NCI-H1105 (cell line): ENCODE measurements around the gene CSTPP1.
"Not testable (repeated sequence)": the region's sequence is repeated elsewhere in the genome, so short reads cannot be mapped to it uniquely, and the experiment has no call there.

Experiments
- DNase-seq: peaks from one replicate; lab custom pipeline; 2025; lab: John Stamatoyannopoulos, UW

Gene CSTPP1

DNA sequence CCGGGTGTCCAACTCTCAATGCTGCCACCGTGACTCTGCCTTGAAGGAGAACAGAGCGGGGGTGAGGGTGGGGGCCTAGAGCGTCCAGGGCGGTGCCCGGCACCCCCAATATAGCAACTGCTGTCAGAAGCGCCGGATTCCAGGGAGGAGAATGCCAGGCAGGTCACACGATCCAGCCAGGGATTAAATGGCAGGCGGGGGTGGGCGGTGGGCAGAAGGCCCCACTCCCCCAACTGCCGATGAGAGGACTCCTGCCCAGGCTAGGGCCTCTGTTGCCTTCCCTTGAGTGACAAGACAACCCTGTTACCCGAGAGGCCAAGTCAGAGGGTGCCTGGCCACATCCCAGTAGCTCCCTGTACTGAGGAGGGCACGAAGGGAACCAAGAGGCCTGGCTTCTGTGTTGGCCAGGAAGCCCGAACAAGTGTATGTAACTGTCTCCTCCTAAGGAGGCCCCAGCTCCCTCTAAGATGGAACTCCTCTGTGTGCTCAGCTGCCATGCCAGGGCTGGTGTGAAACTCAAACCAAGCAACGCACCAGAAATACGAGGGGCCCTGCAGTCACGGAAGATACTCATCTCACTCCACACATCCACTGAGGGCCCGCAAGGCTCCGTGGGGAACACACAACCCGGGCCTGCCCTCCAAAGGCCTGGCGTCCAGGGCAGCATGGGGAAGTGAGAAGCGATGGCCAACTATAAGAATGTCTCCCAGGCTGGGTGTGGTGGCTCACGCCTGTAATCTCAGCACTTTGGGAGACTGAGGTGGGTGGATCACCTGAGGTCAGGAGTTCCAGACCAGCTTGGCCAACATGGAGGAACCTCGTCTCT, 246.7 kb downstream of the CSTPP1 start:
- DNase-seq: no peak

DNA sequence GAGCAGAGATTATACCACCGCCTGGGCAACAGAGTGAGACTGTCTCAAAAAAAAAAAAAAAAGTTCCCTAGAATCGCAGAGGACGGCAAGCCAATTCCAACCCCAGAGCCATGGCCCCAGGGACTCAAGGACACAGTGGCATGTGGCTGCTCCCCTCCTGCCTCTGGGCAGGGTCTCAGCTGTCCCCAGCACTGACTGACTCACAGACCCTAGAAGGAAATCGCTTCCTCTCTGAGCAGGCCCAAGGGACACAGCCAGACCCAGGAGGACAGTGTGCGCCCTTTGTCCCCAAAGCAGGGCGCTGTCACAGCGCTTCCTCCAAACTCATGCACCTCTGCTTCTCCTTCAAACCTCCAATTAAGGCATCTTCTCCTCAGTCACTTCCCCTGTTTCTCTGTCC, 247.4 kb downstream of the CSTPP1 start:
- DNase-seq: no peak

DNA sequence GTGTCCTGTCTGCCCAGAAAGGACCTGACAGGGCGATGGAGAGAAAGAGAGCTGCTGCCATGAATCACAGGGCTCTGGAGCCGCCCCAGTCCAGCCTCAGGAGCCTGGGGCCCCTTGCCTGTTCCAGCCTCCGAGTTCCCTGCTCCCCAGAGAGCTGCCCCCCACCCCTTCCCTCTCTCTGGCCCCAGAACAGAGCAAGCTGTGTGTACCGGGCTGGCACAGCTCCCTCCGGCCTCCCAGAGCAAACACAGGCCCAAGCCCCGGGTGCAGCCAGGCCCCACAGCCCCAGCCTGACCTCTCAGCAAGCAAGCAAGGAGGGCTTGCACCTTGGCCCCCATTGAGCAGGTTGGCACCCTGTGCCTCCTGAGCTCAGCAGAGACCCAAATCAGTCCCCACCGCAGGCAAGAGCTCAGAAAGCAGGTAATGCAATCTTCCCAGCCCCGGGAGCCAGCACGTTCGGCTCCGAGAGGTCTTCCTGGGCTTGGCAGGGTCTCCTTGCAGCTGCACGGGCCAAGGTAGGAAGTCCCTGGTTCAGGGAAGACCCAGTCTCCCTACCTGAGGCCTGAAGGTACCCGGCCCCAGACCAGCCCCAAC, 248.2 kb downstream of the CSTPP1 start:
- no peak for DNase-seq

DNA sequence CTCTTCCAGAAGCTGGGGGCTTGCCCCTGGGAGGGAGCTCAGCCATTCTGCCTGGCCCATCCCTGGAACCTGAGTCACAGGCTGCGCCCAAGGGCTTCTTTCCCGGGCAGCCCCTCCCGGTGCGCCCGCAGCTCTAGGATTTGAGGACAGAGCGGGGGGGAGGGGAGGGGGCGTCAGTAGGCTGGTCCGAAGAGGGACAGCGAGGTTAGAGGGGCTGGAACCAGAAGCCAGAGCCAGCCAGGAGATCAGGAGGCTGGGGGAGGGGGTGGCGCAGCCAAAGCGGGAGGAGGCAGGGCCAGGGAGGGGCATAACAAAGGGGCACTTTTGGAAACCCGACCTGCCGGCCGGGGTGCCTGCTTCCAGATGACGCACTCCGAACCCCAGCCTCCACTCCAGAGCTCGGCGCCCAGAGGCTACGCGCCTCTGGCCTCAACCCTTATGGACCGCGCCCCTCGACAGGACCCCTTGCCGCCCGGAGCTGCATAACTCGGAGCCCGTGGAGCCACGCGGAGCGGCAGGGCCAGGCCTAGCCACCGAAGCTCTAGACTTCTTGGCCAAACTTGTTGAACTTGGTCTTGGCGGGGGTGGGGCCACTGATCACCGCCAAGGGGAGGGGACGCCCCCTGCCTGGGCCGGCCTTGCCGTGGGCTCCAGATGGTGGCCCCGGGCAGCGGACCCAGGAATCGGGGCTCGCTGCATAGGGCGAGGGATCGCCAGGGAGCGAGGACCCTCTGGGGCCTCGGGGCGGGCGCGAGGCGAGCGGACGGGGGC, 248.9 kb downstream of the CSTPP1 start:
- peak; percentile 31 for DNase-seq

DNA sequence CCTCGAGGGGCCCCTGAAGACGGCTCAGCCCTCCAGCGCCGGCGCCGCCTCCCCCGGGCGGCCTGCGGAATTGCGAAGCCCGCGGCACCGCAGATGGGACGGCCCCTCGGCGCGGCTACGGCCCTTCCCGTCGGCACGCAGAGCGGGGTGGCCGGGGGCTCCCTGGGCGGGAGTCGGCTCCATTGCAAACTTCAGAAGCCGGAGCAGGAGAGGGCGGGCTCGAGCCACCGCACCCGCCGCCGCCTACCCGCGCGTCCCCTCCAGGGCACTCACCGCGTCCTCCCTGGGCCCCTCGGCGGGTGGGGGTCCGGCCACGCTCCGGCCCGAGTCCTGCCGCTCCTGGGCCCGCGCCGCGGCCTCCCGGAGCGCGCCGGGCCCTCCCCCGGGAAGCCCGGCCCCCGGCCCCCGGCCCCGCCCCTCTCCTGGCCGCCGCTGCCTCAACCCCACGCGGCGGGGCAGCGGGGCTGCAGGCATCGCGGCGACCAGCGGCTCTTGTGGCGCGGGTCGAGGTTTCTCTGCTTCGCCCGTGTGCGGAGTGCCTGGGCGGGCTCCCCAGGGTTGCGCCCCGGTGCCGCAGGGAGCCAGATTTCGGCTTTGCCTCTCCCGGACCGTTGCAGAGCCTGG, 249.6 kb downstream of the CSTPP1 start, which contains the start of gene PACSIN3:
Gene PACSIN3 (minus strand): TSS at position 359 of the 624 bp plus-strand sequence. CDS start 3,707 bp downstream, outside the sequence.
- DNase-seq: peak; percentile 16

DNA sequence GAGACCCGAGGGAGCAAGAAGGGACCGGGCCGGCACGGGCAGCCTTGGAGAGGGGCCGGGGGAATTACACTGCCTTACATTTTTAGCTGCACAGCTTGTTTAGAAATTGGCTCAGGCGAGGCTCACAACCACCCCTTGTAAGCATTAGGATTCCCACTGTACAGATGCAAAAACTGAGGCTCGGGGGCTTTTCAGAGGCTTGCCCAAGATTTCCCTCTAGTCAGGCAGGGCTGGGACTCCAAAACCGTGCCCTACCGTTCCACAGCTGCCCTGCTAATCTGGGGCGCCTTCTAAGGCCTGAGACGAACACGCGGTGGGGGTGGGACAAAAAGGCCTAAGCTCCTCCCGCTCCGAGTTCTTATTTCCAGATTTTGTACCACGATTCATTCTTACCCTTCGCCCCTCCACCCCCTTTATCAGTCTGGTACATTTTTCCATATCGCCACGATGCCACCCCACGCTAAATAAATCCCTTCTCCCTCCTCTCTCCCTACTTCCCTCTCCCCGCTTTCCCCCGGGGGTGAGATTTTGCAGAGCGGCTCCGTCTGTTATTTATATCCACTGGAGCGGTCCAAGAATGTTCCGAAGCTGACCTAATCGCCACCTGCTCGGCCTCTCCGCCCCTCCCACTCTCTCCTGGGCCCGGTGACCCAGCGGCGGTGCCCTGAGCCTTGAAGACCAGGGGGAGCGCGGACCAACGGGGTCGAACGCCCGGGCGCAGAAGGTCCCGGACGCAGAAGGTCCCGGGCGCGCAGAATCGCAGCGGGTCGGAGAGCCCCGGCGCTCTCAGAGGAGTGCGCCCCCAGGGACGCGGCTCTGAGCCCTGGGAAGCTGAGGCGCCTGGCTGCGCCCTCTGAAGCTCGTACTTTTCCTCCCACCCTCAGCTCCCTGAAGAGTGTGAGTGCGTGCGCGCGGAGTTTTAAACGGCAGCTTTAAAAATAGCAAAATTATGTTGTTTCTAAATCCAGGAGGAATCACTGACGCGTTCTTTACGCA, 250.4 kb downstream of the CSTPP1 start:
- DNase-seq: no peak

DNA sequence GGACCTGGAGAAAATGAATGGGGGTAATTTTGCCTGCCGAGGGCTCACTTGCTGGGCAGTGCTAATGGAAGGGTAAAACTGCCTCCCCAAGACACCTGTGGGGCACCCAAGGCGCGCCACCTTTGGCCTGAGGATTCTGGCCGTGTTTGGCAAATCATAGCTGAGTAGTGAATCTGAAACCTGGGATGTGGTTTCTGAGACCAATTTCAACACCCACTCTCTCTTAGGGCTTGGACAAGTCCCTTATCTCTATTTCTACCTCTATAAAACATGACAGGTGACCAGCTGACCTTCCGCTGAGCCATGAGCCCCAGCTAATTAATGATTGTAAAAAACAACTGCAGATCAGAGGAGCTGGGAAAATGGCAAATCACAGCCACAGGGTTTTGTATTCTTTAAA, 251.2 kb downstream of the CSTPP1 start:
- no peak for DNase-seq

DNA sequence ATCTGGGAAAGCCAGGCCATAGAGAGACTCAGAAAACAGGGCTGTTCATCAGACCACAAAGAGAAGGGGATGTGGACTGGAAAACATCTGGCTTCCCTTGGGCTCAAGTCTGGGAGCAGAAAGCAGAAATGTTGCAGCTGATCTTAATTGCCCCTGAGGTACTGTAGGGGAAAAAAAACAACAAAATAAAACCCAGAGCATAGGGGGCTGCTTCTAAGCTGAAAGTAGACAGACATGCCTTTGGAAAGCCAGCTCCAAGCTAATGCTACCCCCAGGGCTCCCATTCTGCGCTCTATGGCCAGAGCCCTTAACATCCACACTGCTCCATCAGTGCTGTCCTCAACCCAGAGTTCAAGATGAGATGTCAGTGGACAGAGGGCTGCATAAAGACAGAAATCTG, 251.7 kb downstream of the CSTPP1 start:
- no peak for DNase-seq

DNA sequence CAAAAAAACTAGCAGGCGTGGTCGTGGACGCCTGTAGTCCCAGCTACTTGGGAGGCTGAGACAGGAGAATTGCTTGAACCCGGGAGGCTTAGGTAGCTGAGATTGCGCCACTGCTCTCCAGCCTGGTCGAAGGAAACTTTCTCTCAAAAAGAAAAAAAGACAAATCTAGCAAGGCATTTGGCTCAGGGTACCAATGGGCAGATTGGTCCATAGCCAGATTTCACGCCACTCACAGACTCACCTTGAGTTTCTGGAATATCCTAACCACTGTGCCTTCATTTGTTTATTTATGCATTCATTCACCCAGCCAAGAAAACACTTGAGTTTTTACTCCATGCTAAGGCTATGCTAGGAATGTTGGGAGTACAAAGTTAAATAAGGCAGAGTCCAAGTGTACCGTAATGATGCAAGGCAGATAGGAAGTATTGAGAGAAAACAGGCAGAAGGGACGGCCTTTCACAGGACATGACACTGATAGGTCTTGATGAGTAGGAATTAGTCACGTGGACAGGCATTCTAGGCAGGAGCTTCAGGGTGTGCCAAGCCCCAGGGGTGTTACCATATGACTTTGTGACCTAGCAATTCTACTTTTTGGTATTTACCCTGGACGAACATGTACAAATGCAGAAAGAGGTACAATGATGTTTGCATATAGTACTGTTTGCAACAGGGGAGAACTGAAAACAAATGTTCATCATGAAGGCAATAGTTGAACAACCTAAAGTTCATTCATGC, 252.7 kb downstream of the CSTPP1 start:
- no peak for DNase-seq

DNA sequence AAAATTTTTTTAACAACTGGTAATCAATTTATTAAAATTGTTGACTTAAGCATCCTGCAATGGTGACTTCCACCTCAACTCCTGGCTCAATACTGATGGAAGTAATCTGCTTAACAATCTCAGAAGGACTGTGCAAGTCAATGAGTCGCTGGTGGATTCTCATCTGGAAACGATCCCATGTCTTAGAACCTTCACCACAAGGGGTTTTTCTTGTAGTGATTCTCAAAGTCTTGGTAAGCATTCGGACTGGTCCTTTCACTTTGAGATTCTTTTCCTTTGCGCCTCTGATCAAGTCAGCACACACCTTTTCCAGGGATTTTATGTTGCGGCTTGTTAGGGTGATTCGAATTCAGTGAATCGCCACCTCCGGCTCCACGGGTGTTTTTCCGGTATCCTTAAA, 254.6 kb downstream of the CSTPP1 start:
- DNase-seq: not testable (repeated sequence)

DNA sequence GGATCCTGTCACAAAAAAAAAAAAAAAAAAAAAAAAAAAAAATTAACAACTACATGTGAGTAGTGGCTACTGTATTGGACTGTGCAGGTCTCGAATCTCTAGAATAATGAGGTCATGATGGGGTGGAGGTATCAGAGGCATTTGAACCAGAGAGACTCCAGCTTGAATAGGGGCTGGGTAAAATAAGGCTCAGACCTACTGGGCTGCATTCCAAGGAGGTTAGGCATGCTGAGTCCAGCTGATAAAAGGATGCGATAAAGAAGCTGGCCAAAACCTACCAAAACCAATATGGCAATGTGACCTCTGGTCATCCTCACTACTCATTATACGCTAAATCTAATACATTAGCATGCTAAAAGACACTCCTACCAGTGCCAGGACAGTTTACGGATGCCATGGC, 255.6 kb downstream of the CSTPP1 start:
- DNase-seq: no peak

DNA sequence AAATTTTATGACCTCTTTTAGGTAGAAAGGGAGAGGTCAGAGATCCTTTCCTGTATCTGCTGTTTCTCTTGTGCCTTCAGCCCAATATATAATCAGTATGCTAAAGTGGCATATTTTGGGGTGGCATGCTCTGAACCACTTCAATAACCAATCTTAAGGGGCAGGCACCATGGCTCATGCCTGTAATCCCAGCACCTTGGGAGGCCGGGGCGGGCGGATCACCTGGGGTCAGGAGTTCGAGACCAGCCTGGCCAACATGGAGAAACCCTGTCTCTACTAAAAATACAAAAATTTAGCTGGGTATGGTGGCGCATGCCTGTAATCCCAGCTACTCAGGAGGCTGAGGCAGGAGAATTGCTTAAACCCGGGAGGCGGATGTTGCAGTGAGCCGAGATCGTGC, 261.6 kb downstream of the CSTPP1 start:
- DNase-seq: not testable (repeated sequence)

DNA sequence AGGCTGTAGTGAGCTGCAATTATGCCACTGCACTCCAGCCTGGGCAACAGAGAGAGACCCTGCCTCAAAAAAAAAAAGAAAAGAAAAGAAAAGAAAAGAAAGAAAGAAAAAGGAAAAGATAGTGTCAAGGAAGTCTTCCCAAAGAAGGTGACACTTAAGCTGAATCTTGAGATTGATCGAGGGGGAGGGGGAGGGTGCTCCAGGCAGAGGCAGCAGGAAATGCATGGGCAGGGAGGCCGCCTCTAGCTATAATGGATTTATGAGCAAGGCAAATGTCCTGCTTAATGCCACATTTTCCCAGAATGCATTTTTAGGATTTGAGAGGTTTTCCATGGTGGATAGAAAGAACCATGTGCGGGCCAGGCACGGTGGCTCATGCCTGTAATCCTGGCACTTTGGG, 264.5 kb downstream of the CSTPP1 start:
- DNase-seq: no peak

DNA sequence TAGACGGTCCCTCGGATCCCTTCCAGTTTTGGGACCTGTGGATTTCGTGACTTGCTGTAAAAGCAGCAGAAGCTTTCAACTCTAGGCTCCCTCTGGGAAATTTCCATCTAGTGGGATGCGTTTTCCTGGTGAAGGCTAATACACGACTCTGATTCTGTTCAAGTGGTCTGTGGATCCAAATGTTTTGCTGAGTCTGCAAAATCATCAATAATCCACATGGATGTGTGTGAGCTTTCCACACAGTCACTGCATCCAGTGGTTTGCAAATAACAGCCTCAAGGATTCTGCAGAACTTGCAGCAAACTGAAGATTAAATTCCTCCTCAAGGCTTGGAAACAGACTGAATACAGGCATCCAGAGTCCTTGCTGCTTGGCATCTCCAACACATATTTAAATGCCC, 266.0 kb downstream of the CSTPP1 start:
- no peak for DNase-seq

DNA sequence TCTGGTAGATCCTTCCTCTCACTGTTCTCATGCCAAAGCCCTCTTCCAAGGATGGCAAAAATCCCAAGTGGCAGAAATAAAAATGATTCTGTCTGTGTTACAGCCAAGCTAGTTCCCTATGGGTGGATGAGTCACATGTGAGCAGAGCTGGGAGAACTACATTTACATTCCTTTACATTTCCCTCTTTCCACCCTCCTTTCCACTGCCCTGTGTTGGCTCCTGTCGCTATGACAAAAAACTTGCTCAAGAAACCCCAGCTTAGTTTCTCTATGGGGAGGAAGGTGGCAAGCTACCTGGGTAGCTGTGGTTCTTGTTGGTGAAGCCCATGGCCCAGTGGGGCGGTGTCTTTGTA, 268.1 kb downstream of the CSTPP1 start:
- DNase-seq: no peak

DNA sequence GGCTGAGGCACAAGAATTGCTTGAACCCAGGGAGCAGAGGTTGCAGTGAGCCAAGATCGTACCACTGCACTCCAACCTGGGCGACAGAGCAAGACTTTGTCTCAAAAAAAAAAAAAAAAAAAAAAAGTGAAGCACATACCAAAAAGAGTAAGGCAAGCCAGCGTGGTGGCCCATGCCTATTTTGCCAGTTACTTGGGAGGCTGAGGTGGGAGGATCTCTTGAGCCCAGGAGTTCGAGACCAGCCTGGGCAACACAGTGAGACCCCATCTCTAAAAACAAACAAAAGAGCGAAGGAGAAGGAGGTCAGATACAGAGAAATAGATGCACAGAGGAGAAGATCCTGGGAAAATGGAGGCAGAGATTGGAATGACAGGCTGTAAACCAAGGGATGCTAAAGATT, 270.0 kb downstream of the CSTPP1 start:
- not testable (repeated sequence) for DNase-seq

DNA sequence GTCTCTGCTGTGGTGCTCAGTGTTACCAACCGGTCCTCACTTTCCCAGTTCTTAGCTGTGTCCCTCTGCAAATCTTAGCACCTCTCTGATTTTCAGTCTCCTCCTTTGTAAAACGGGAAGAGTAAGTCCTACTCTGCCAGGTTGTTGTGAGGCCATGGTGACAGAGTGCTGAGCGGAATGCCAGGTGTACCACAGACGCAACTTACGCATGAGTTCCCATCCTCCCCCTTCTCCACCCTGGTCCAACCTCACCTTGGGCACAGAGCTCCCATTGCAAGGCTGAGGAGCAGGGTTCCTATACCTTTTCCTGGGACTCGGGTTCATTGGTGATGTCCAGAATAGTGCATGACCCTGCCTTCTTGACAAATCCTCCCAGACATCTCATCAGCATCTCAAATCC, 270.9 kb downstream of the CSTPP1 start:
- DNase-seq: no peak

DNA sequence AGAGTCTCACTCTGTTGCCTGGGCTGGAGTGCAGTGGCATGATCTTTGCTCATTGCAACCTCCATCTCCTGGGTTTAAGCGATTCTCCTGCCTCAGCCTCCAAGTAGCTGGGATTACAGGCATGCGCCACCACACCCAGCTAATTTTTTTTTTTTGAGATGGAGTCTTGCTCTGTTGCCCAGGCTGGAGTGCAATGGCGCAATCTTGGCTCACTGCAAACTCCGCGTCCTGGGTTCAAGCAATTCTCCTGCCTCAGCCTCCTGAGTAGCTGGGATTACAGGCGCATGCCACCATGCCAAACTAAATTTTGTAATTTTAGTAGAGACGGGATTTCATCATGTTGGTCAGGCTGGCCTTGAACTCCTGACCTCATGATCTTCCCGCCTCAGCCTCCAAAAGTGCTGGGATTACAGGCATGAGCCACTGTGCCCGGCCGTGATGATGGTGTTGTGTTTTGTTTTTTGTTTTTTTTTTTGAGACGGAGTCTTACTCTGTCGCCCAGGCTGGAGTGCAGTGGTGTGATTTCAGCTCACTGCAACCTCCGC, 271.5 kb downstream of the CSTPP1 start:
- DNase-seq: not testable (repeated sequence)

DNA sequence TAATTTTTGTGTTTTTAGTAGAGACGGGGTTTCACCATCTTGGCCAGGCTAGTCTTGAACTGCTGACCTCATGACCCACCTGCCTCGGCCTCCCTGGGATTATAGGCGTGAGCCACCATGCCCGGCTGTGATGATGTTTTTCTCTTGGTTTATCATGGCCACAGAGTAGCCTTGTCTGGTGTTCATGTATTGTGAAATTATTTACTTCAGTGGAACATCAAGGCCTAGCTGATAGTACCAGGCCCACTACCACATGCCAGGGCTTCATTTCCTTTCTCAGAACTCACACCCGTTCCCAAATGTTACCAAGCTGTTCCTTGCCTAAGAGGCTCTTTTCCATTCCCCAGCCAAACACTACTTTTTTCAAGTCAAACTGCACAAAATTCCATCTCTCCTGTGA, 272.1 kb downstream of the CSTPP1 start:
- no peak for DNase-seq
